ENCODE results near the gene MED12L.

DNA sequence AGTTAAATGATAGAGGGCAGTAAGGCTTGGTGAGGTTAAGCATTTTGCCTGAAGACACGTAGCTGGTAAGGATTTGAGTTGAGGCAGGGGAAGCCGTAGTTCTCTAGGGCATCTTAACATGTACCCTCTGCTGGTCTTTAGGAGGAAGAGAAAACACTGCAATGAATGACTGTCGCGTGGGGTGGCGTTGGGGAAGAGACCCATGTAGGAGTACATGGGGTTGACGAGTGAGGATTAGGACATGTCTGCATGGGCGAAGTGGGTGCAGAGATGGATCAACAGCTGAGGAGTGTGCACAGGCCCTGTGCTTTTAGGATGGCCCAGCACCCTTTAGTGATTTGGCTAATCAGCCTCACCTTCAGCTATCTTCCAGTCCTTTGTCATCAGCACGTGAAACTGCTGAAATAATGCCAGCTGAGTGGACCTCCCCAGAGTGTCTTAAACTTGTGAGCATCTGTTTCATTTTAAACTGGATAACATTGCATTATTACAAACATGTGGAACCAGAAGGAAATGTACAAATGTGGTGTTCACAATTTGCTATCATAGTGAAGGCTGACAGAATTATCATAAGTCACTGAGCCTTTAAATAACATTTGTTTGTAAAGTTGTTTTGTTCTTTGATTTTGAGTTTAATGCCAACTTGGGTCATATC lies 177.5 kb downstream of the MED12L start:
- TF ChIP-seq, protein P1, sequence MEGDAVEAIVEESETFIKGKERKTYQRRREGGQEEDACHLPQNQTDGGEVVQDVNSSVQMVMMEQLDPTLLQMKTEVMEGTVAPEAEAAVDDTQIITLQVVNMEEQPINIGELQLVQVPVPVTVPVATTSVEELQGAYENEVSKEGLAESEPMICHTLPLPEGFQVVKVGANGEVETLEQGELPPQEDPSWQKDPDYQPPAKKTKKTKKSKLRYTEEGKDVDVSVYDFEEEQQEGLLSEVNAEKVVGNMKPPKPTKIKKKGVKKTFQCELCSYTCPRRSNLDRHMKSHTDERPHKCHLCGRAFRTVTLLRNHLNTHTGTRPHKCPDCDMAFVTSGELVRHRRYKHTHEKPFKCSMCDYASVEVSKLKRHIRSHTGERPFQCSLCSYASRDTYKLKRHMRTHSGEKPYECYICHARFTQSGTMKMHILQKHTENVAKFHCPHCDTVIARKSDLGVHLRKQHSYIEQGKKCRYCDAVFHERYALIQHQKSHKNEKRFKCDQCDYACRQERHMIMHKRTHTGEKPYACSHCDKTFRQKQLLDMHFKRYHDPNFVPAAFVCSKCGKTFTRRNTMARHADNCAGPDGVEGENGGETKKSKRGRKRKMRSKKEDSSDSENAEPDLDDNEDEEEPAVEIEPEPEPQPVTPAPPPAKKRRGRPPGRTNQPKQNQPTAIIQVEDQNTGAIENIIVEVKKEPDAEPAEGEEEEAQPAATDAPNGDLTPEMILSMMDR (IDR thresholded peaks at IDR 0.05): no peak
- no peak for TF ChIP-seq POLR2A (IDR thresholded peaks at IDR 0.05)

All from thyroid gland (tissue), 4 donors.